SK-N-SH treated with all-trans-retinoic acid at 6 μM for 48 hours (cell line): ENCODE results near the gene ASAP2.

ENCODE experiments used
- BACH2 ChIP-seq: fragments of 250-450 bp; sonication (Bioruptor Pico); IDR thresholded peaks from 2 replicates; pipeline ENCODE4 v1.9.0; 2021; ENCODE audit warnings: mild to moderate bottlenecking, borderline replicate concordance
- ESRRG ChIP-seq: fragments of 250-450 bp; sonication (Bioruptor Pico); IDR thresholded peaks from 2 replicates; pipeline ENCODE4 v1.6.1; 2021; ENCODE audit warnings: mild to moderate bottlenecking
- ZFP3 ChIP-seq: fragments of 250-450 bp; sonication (Bioruptor Pico); IDR thresholded peaks from 2 replicates; pipeline ENCODE4 v1.5.0; 2020; ENCODE audit warnings: mild to moderate bottlenecking, moderate library complexity
- ZFP30 ChIP-seq: fragments of 450-650 bp; formaldehyde crosslinking; IDR thresholded peaks from 2 replicates; pipeline ENCODE4 v1.5.0; 2022; ENCODE audit warnings: mild to moderate bottlenecking, moderate library complexity

DNA sequence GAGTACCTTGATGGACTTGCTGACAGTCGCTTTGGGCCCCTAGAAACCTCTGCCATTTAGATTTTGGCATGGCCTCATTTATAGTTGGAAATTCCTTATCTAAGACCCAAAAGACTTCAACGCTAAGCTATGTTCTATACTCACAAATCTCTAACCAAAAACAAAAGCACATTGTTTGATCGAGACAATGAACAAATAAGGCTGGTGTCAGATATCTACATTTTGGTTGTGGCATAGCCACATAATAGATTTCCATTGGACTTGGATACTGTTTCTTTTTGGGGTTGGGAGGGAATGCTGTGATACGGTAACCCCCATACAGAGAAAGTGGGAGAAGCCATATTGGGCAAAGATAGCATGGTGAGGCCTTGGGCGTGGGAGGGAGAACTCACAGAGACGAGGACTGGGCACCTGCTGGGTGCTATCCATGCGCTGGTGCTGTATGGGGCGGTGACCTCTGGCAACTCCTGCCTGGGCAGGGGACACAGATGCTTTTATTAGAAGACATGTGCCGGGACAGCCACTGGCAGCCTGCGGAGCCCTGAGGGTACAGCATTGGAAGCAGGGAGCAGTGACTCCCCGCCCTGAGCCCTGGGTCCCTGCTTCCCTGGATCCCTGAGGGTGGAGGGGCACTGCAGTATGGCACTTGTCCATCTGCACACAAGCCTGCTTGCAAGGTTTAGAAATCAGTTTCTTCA, 97.1 kb downstream of the ASAP2 start:
- TF ChIP-seq ZFP30 (no peak), ZFP3 (no peak), ESRRG (no peak), BACH2 (CRISPR knock-in tag) (no peak)
